HG02798 (cell line): ENCODE results near the gene MSI2.

Experiments used
- ATAC-seq: cut with Tn5 transposase; IDR thresholded peaks from one replicate; pipeline ENCODE4 v1.9.1; 2021; ENCODE audit warnings: mild to moderate bottlenecking; ENCODE audit not compliant: unreplicated experiment, poor library complexity

MSI2 gene

GRCh38 chr17:57705921-57706695, 449.8 kb downstream of the MSI2 start:
- ATAC-seq: no peak

DNA sequence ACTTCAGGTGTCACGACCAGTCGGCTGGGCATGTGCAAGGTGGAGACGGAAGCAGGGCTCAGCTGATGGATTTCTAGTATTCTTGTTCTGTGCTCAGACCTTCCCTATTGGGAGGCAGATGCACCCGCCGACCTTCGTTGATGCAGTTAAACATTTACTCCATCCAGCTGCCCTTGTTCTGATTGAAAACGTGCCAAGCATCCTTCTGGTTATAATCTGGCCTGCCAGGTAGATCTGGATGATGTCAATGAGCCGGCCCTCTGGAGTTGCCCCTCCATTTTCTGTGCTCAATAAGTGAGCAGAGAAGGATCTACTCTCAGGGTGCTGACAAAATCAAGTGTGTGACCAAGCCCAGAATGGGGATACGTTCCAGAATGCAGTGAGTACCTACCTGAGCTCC, 450.4 kb downstream of the MSI2 start:
- no peak for ATAC-seq

GRCh38 chr17:57707892-57708291, 451.6 kb downstream of the MSI2 start:
- no peak for ATAC-seq

DNA sequence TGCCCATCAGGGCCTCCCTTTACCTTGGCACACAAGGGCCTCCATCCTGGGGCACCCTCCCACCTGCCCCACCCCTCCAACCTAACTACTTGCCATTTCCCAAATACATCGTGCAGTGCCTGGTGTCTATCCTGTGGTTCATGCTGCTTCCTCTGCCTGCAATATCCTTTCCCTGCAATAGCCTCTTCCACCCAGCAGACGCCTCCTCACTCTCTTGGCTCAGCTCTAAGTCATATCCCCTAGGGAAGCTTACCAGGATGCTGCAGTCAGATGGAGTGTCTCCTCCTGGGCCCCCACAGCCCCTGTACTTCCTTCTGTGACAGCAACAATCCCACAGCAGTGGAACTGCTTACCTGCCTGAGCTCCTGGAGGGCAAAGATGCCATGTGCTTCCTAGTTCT, 452.1 kb downstream of the MSI2 start:
- ATAC-seq: no peak

DNA sequence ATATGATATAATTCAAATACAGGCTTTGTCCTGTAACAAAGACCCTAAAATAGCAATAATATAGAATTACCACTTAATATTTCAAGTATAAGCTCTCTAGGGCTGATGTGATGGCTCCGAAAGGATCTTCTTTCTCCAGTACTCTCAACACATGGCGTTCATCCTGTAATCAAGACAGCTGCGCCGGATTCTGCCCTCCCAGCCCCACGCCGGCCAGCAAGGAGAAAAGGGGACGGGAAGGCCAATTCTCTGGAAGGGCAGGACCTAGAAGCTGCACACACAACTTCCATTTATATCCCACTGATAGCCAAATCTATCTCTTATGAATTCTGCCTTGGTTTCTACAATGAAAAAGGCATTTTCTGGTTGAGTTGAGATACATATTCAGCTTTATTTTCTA, 456.8 kb downstream of the MSI2 start:
- ATAC-seq: no peak

GRCh38 chr17:57714665-57715180, 458.4 kb downstream of the MSI2 start:
- ATAC-seq: no peak

- no peak for ATAC-seq
These were observed 459.7 kb downstream of the MSI2 start for GRCh38 chr17:57715981-57716380.

DNA sequence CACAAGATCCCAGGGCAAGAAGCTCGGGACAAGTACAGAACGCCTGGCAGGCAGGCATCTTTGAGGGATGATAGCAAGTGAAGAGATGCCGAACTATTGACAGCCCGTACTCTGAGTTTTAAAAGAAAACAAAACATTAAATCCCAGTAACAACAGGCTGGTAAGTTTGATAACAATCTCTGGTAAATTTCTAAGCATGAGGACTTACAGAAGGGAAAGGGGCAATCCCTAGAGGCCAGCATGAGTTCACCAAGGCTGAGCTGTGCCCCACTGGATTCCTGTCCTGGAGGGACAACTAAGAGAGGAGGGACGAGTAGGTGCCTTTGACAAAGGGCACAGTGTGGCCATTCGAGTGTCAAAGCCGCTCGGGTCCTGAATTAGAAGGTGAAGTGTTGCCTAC, 462.6 kb downstream of the MSI2 start:
- no peak for ATAC-seq

GRCh38 chr17:57720386-57721035, 464.2 kb downstream of the MSI2 start:
- no peak for ATAC-seq

GRCh38 chr17:57721967-57722703, 465.8 kb downstream of the MSI2 start:
- ATAC-seq: no peak

- no peak for ATAC-seq
These were observed 466.4 kb downstream of the MSI2 start for GRCh38 chr17:57722704-57723043.

DNA sequence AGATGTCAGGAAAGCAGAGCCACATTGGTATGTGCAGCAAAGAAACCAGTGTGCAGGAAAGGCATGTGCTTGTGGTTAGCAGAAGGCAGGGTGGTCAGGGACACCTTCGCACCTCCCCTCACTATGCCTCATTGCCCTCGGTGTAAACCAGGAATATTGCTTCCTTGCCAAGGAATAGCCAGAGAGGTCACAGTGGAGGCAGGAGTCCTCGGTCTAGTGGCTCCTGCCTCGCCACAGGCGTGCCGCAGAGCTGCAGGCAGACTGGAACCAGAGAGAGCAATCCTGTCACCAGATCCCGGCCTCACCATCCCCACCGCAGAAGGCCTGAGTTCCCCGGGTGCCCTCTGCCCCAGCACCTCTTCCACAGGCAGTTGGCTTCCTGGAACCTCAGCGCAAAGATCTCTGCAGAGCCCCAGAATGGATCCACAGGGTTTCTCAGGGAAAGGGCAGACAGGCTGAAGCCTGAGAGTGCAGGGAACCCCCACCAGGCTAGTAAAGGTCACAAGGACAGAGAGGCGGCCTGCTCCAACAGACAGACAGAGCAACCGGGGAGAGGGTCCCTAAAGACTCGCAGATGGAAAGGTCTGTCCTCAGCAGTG, 467.2 kb downstream of the MSI2 start:
- no peak for ATAC-seq

DNA sequence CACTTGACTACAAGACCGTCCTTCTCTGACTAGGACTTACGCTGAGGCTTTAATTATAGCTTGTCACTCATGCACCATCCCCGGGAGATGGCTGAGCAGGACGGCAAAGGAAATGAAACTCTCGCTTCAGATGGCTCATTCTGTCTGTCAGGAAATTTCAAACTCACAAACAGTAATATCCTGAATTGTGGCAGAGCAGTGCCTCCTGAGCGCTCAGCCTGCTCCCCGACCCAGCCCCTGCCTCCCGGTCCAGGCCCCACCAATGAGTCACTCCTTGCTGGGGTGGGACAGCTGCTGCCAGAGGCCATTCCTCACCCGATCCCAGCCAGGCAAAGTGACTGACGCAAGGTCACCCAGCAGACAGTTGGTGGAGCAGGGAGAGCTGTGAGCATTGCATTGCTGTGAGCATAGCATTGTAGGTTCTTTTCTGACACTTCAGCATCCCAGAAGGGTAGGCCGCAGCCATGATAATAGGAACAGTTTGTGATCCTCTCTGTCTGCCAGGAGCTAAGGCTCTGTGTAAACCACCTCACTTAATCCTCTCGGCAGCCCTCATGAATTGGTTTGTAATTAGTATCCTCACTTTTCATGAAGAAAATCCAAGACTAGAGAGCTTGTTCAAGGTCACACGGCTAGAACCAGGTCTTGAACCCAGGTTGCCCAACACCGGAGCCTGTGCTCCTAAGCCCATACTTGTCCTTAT, 467.9 kb downstream of the MSI2 start:
- no peak for ATAC-seq

GRCh38 chr17:57724729-57725125, 468.4 kb downstream of the MSI2 start:
- ATAC-seq: no peak

DNA sequence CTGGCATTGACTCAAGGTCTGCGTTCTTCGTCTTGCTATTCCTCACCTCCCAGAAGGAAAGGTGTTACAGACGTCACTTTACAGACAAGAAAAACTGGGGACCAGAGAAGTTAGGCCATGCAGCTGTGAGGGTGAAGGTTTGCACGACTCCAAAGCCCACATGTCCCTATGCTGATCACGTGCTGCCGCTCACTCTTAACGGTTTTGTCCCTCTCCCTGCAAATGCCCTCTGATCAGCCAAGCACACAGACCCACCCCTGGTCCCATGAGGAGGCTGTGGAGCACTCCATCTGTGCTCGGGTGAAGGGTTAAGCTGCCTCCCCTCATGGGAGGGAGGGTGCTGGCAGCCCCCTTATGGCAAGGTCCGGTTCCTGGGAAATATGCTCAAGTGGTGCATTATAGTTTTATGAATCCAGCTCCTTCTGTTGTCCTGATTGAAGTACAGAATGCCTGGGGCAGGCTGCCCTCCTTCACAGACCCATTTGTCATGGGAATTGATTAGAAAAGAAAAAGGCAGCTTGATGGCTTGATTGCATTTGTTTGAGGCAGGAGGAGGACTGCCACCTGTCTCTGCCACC, 470.0 kb downstream of the MSI2 start:
- ATAC-seq: no peak

GRCh38 chr17:57726838-57727237, 470.5 kb downstream of the MSI2 start:
- ATAC-seq: no peak

DNA sequence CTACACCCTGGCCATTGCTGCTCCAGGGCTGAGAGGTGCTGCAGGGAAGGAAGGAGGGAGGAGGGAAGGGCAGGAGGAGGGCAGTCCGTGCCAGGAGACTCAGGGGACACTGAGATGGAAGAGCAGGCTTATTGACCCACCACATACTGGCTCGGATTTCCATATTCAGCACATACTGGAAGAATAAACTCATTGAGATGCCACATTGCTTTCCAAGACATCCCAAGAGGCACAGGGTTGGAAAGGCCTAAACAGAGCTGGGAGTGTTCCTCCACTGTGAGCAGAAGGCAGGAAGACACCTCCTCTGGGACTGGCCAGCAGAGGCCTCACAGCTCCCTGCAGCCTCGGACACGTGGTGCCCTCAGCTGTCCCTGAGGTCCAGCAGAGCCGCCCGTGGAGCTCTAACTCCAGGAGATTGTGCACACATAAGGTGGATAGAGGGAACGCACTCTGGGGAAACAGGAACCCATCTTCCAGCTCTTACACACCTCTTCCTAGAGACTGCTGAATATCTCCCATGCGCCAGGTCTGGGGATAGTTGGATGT, 471.4 kb downstream of the MSI2 start:
- ATAC-seq: no peak

DNA sequence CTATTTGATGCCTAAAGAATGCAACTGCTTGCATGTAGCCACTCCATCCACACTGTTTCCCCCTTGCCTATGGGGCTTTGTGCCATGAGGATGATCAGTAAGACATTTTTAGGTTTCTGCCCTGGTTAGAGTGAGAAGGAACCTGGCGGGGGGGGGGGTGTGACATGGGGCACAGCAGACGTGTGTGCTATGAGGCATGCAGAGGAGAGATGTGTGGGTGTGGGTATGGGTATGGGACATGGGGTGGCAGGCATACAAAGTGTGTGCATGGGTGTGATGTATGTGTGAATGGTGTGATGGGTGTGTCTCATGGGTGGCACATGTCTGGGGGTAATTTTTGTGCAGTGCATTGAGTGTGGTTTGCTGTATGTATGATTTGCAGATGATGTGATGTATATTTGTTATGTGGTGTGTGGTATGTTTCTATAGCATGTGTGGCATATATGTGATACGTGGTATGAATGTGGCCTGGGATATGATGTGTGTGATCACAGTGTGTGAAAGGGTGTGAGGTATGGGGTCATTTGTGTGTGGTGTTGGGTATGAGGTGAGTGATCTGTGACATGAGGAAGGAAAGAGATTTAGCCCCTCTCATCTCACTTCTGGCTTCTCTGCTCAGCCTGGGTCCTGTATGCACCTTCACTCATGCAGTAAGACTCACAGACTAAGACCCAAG, 473.8 kb downstream of the MSI2 start:
- no peak for ATAC-seq

GRCh38 chr17:57732062-57732461, 475.7 kb downstream of the MSI2 start:
- no peak for ATAC-seq
